GM03348 (cell line): ENCODE data around the gene PLCD1.
A peak's percentile ranks its signal among the peaks of the same experiment; 100 is the strongest.

ENCODE experiments used
- DNase-seq: peaks from one replicate; pipeline ENCODE4 v3.0.0; 2012; ENCODE audit warnings: low spot score

PLCD1 gene

DNA sequence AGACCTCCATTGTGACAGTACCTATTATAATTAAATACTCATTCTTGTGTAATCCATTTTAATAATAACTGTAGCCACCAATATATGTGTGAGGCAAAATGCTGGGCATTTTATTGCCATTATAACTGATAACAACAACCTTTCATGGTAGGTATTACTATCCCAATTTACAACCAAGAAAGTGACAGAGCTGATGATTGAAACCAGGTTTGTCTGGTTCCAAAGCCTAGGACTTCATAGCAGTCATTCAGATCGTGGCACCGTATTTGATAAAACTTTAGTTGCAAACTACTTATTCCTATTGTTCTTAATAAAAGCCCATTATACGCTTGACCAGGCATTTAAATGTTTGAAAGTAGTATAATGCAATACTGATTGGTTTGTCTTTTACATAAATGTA is 65.3 kb downstream of the PLCD1 start:
- no peak for DNase-seq

DNA sequence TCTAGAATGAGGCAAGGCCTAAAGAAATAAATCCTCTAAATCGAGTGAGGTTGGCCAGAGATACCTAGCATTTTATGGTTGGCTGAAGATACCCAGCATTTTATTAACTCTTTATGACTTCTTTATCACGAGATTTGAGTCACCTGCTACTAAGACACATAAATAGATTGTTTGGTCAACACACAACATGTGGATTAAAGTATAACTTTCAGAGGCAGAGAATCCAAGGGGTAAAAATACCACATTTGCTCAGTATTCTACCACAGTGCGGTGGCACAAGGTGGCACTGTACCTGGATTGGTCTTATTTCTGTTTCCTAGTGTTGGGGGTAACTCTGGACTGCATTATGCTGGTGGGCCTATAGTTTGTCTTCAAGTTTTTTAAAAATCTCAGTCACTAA is 65.8 kb downstream of the PLCD1 start:
- DNase-seq: no peak

DNA sequence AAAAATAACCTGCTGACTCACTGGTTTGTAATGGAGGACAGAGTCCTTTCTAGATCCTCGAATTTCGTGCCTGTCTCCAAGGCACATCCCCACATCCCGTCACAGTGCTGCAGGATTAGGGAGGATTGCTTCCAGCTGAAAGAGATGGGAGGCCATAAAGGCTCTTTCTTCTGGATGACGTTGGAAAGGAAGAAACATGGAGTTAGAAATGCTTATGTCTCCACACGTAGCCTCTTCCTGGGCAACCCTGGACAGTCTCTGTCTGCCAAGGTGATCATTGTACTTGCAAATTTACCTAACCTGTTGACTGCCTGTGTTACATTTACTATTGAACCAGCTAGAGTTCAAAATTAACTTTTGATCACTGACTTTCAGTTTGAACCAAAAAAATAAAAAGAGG is 66.4 kb downstream of the PLCD1 start:
- DNase-seq: peak; percentile 67

DNA sequence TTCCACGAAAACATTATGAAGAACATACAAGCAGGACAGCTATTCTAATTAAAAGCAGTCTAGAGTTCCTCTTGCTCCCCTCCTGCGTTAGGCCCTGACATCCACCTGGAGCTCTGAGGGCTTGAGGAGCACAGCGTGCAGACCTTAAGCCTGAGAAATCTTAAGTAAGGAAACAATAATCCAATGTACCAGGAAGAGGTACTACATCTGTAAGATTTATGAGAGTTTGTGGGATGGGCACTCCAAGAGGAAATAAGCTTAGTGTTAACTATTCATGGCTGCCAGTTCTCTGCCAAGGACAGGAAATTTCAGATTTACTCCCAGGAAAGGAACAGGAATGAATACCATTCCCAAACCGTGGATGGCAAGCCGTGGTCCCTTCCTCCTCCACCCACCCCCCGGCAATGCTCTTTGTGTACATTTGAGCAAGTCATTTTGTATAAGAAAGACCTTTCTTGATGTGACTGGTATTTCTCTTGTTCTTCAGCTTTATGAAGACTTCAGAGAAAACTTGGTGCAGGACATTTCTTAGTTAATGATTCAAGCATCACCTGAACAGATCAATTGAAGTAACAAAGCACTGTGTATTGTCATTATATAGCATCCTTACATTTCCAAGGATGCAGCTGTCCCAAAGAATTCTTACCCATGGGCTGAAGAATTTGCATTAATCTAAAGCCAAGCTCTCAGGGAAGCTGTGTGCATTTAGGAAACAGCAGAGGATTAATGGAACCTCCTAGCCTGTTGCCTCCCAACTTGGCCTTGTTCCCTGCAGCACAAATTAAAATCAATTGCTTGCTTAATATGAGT is 67.6 kb downstream of the PLCD1 start:
- DNase-seq: no peak

DNA sequence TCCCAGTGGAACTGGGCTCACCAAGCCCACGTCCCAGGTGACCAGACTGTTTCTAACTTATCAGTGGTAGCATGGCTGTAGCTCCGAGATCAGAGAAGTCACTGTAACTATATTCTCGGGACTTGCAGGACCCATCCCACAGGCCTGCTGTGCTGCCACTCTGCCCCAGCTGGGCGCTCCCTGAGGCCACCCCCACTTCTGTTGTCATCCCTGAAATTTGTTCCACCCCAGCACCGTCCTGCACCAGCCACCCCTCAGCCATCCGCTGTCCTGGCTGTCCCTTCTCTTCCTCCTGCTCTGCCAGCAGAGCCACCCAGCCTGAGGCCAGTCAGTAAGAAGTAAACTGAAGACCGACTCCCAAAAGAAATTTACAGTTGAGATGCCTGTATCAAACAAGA is 71.9 kb downstream of the PLCD1 start:
- no peak for DNase-seq
